GM12878 (cell line): Measurements from ENCODE around the gene PSMB5. TPM values are rescaled to one million over a fixed set of nuclear protein-coding genes. Genes with fewer than 3 reads are reported as not detected.

Source experiments
- ATAC-seq: fragments of 200-7000 bp; cut with Tn5 transposase; 3 replicates; pipeline ENCODE4 v1.9.1; 2020; ENCODE audit warnings: mild to moderate bottlenecking, moderate library complexity
- BruUV-seq: library from RNA; stranded (reverse); fragments of 400-500 nt; replicated peaks from 2 replicates; lab custom pipeline; 2021; lab: Mats Ljungman, UMichigan
- CTCF ChIA-PET: fragments of 300-600 bp; sonication (Branson Sonifier 250); formaldehyde crosslinking; extraction: SDS; loops from one replicate; lab custom pipeline; 2021; ENCODE audit warnings: inconsistent platforms; lab: Yijun Ruan, JAX
- POLR2A ChIA-PET: fragments of 350-600 bp; formaldehyde crosslinking; extraction: SDS; loops from one replicate; lab custom pipeline; 2021; ENCODE audit warnings: inconsistent platforms; lab: Charles Lee
- RAD21 ChIA-PET: fragments of 300-600 bp; sonication (Branson Sonifier 250); formaldehyde crosslinking; loops from one replicate; lab custom pipeline; 2023; ENCODE audit warnings: antibody characterized with exemption; ENCODE audit not compliant: unreplicated experiment; lab: Charles Lee
- SMC1A ChIA-PET: fragments of 300-600 bp; sonication (Branson Sonifier 250); formaldehyde crosslinking; loops from one replicate; lab custom pipeline; 2023; ENCODE audit not compliant: unreplicated experiment, uncharacterized antibody; lab: Charles Lee
- DNase-seq: peaks from one replicate; pipeline ENCODE4 v3.0.0-alpha.2; 2011; ENCODE audit warnings: low read depth, low spot score
- FAIRE-seq: peaks from 3 replicates; lab custom pipeline; 2011; peaks lifted over from hg19 to GRCh38; lab: Jason Lieb, UNC
- H2AFZ ChIP-seq: 2 replicates; pipeline ENCODE4 v1.6.0; 2011; ENCODE audit warnings: low read depth, low read length, control low read depth; ENCODE audit not compliant: control insufficient read depth
- H3K27ac ChIP-seq: 2 replicates; pipeline ENCODE4 v1.5.1; 2011; ENCODE audit warnings: control low read depth; ENCODE audit not compliant: control insufficient read depth, insufficient read depth
- H3K27me3 ChIP-seq, 2 experiments: replicated peaks in 1 of 2; 2 replicates each; pipeline versions ENCODE4 v1.6.0 to v1.6.1; 2011; ENCODE audit warnings: low read length in 1 of 2; ENCODE audit not compliant: control insufficient read depth in 2 of 2, insufficient read depth in 2 of 2
- H3K36me3 ChIP-seq, 2 experiments: 2 replicates each; pipeline ENCODE4 v1.5.1; 2011; ENCODE audit warnings: low read length in 1 of 2; ENCODE audit not compliant: control insufficient read depth in 2 of 2, insufficient read depth in 2 of 2
- H3K4me1 ChIP-seq: 2 replicates; pipeline ENCODE4 v1.6.1; 2011; ENCODE audit warnings: mild to moderate bottlenecking, low read length, moderate library complexity, mixed read lengths; ENCODE audit not compliant: control insufficient read depth, insufficient read depth
- H3K4me2 ChIP-seq: 2 replicates; pipeline ENCODE4 v1.6.0; 2011; ENCODE audit warnings: control low read depth; ENCODE audit not compliant: control insufficient read depth, insufficient read depth
- H3K4me3 ChIP-seq: fragments of 200-600 bp; sonication (generic); 2 replicates; pipeline ENCODE4 v1.5.1; 2016
- H3K79me2 ChIP-seq: 2 replicates; pipeline ENCODE4 v1.6.0; 2011; ENCODE audit warnings: low read length; ENCODE audit not compliant: control insufficient read depth, insufficient read depth
- H3K9ac ChIP-seq: 2 replicates; pipeline ENCODE4 v1.8.0; 2011; ENCODE audit warnings: low read length, control low read depth, mixed read lengths; ENCODE audit not compliant: control insufficient read depth, insufficient read depth
- H3K9me3 ChIP-seq: replicated peaks from 3 replicates; pipeline ENCODE4 v1.5.1; 2011; ENCODE audit warnings: mild to moderate bottlenecking, low read length; ENCODE audit not compliant: control insufficient read depth, insufficient read depth
- H4K20me1 ChIP-seq: 2 replicates; pipeline ENCODE4 v1.6.0; 2011; ENCODE audit not compliant: control insufficient read depth, insufficient read depth
- BRCA1 ChIP-seq: IDR thresholded peaks from 2 replicates; pipeline ENCODE4 v1.6.1; 2011; ENCODE audit warnings: low read depth, low read length, improper control_type of control experiment
- CREB1 ChIP-seq: IDR thresholded peaks from 2 replicates; pipeline ENCODE4 v1.6.1; 2012; ENCODE audit warnings: low read depth, mild to moderate bottlenecking, inconsistent platforms
- DPF2 ChIP-seq: fragments of 450-650 bp; IDR thresholded peaks from 2 replicates; pipeline ENCODE4 v1.6.1; 2017; ENCODE audit warnings: mild to moderate bottlenecking
- FOXM1 ChIP-seq: IDR thresholded peaks from 2 replicates; pipeline ENCODE4 v1.6.1; 2012; ENCODE audit warnings: low read depth, mild to moderate bottlenecking, inconsistent platforms, low read length, moderate library complexity
- MEF2A ChIP-seq: IDR thresholded peaks from 2 replicates; pipeline ENCODE4 v1.6.1; 2011; ENCODE audit warnings: low read depth, mild to moderate bottlenecking, low read length, moderate library complexity; ENCODE audit not compliant: insufficient read depth
- MXI1 ChIP-seq: fragments of 150-350 bp; IDR thresholded peaks from 2 replicates; pipeline ENCODE4 v1.6.1; 2011; ENCODE audit warnings: low read depth, mild to moderate bottlenecking, inconsistent platforms, low read length, improper control_type of control experiment
- NR2F1 ChIP-seq: fragments of 450-650 bp; conservative IDR thresholded peaks from 2 replicates; pipeline ENCODE4 v1.6.1; 2017; ENCODE audit warnings: mild to moderate bottlenecking
- POU2F2 ChIP-seq: IDR thresholded peaks from 3 replicates; pipeline ENCODE4 v1.6.1; 2011; ENCODE audit warnings: low read depth, mild to moderate bottlenecking, low read length, borderline replicate concordance
- RELA ChIP-seq: fragments of 450-650 bp; IDR thresholded peaks from 2 replicates; pipeline ENCODE4 v1.8.0; 2014; ENCODE audit warnings: borderline replicate concordance; ENCODE audit not compliant: partially characterized antibody
- SMAD5 ChIP-seq: IDR thresholded peaks from 2 replicates; pipeline ENCODE4 v1.6.1; 2016; ENCODE audit warnings: antibody characterized with exemption, low read depth
- SPI1 ChIP-seq: IDR thresholded peaks from 2 replicates; pipeline ENCODE4 v1.6.1; 2011; ENCODE audit warnings: low read depth, mild to moderate bottlenecking, low read length, moderate library complexity, borderline replicate concordance; ENCODE audit not compliant: insufficient read depth
- SUZ12 ChIP-seq: fragments of 200-600 bp; sonication (generic); IDR thresholded peaks from one replicate; pipeline ENCODE4 v1.6.1; 2018; ENCODE audit warnings: antibody characterized with exemption, mild to moderate bottlenecking; ENCODE audit not compliant: unreplicated experiment
- TAF1 ChIP-seq: IDR thresholded peaks from 2 replicates; pipeline ENCODE4 v1.6.1; 2011; ENCODE audit warnings: mild to moderate bottlenecking, low read depth, low read length, borderline replicate concordance
- TCF7 ChIP-seq: IDR thresholded peaks from 2 replicates; pipeline ENCODE4 v1.6.1; 2014; ENCODE audit warnings: antibody characterized with exemption, borderline replicate concordance
- ZNF217 ChIP-seq: fragments of 450-650 bp; IDR thresholded peaks from 2 replicates; pipeline ENCODE4 v1.6.1; 2017; ENCODE audit warnings: antibody characterized with exemption, mild to moderate bottlenecking
- WGBS: methylation state at CpG from one replicate; pipeline ENCODE4 v1.1.6; 2016; ENCODE audit warnings: low lambda C conversion rate; ENCODE audit not compliant: insufficient replicate concordance, insufficient coverage; ENCODE audit errors: missing lambda C conversion rate; 5-methylcytosine and 5-hydroxymethylcytosine counted together
- in situ Hi-C: fragments of 300-500 bp; cut with MboI; formaldehyde crosslinking; loops from 9 replicates; pipeline ENCODE4 v1.14.3; 2018; ENCODE audit warnings: mixed read lengths
- intact Hi-C: fragments of 100-400 bp; cut with micrococcal nuclease; formaldehyde crosslinking; loops from one replicate; pipeline ENCODE4 v1.14.2; 2022; ENCODE audit not compliant: unreplicated experiment
- polyA plus RNA-seq, 11 experiments: library from polyadenylated mRNA; depleted of rRNA in 4 of 11; unstranded in 6 of 11; stranded (reverse) in 5 of 11; fragments of >200 nt; fragmentation: Nextera tagmentation in 4 of 11; fragmentation: Illumina TruSeq in 1 of 11; extraction: Ambion mirVana in 4 of 11; extraction: Trizol in 1 of 11; gene quantifications; 1 replicate in 1 of 11; 2 replicates in 10 of 11; pipeline versions ENCODE4 v1.2.1 to v1.2.3, GENCODE V29; 2011 to 2016; ENCODE audit warnings: inconsistent platforms in 2 of 11, missing spikeins in 2 of 11, low read depth in 1 of 11
- total RNA-seq, 4 experiments: library from RNA; depleted of rRNA in 3 of 4; stranded (reverse); fragments of >200 nt in 3 of 4; fragmentation: Illumina TruSeq in 1 of 4; extraction: Trizol in 1 of 4; gene quantifications; 2 replicates each; pipeline versions ENCODE4 v1.2.1 to v1.2.3, GENCODE V29; 2013 to 2021
- TF ChIP-seq, protein P1 (sequence below): fragments of 450-650 bp; IDR thresholded peaks from 2 replicates; pipeline ENCODE4 v1.6.1; 2017; ENCODE audit warnings: mild to moderate bottlenecking
- TF ChIP-seq, protein P2 (sequence below): fragments of 450-650 bp; IDR thresholded peaks from 2 replicates; pipeline ENCODE4 v1.6.1; 2017; ENCODE audit warnings: antibody characterized with exemption, mild to moderate bottlenecking, moderate library complexity
- TF ChIP-seq, protein P3 (sequence below): IDR thresholded peaks from 2 replicates; pipeline ENCODE4 v1.6.1; 2011; ENCODE audit warnings: mild to moderate bottlenecking, low read depth, low read length, moderate library complexity; ENCODE audit not compliant: insufficient replicate concordance

PSMB5 gene
- total and polyA plus RNA-seq, 10 of the 15 experiments (the other 5 are each of a cell fraction or from before 2014, with no cell fraction given): 84.5 to 802 (median 144) TPM

DNA sequence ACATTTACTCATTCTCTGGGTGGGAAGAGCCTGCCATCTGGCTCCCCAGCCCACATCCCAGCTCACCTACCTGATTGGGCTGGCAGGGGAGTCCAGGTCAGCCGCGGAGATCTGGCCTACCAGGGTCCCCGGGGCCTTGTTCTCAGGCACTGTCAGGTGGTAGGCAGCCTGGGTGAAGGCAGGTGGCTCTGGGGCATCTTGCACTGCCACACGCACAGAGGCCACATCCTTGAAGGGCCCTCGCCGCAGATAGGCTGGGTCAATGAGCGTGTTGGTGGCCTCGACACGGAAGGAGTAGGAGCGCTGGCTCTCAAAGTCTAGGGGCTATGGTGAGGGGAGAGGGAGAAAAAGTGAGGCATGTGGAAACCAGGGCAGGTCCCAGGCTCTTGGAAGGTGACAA, 18.7 kb upstream of the PSMB5 start (continued):
- TF ChIP-seq, protein P1, sequence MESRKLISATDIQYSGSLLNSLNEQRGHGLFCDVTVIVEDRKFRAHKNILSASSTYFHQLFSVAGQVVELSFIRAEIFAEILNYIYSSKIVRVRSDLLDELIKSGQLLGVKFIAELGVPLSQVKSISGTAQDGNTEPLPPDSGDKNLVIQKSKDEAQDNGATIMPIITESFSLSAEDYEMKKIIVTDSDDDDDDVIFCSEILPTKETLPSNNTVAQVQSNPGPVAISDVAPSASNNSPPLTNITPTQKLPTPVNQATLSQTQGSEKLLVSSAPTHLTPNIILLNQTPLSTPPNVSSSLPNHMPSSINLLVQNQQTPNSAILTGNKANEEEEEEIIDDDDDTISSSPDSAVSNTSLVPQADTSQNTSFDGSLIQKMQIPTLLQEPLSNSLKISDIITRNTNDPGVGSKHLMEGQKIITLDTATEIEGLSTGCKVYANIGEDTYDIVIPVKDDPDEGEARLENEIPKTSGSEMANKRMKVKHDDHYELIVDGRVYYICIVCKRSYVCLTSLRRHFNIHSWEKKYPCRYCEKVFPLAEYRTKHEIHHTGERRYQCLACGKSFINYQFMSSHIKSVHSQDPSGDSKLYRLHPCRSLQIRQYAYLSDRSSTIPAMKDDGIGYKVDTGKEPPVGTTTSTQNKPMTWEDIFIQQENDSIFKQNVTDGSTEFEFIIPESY: no peak
- TF ChIP-seq BRCA1 (no peak), CREB1 (no peak), TCF7 (no peak), POU2F2 (no peak), SPI1 (no peak)
- TF ChIP-seq, protein P2, sequence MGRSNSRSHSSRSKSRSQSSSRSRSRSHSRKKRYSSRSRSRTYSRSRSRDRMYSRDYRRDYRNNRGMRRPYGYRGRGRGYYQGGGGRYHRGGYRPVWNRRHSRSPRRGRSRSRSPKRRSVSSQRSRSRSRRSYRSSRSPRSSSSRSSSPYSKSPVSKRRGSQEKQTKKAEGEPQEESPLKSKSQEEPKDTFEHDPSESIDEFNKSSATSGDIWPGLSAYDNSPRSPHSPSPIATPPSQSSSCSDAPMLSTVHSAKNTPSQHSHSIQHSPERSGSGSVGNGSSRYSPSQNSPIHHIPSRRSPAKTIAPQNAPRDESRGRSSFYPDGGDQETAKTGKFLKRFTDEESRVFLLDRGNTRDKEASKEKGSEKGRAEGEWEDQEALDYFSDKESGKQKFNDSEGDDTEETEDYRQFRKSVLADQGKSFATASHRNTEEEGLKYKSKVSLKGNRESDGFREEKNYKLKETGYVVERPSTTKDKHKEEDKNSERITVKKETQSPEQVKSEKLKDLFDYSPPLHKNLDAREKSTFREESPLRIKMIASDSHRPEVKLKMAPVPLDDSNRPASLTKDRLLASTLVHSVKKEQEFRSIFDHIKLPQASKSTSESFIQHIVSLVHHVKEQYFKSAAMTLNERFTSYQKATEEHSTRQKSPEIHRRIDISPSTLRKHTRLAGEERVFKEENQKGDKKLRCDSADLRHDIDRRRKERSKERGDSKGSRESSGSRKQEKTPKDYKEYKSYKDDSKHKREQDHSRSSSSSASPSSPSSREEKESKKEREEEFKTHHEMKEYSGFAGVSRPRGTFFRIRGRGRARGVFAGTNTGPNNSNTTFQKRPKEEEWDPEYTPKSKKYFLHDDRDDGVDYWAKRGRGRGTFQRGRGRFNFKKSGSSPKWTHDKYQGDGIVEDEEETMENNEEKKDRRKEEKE: no peak

DNA sequence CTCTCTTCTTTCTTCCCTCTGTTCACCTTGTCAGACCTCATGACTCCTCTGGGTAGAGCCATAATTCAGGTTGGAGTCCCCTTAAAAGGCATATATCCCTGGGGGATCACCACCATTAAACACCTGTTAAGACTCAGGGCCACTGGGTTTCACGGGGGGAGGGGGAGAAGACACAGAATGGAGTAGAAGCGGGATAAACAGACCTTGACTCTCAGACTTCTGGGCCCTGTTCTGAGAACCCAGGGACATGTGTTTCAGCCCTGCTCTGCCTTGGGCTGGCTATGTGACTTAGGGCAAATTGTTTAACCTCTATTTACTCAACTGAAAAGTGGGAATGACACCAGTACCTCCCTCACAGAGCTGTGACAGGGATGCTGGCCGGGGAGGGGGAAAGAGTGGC, 18.0 kb upstream of the PSMB5 start:
- ChIA-PET POLR2A (interaction anchor here (1.1 to 2.7 kb wide), 2 partner anchors 46 to 57 kb away, joined by 4 to 8 read pairs; no protein-coding TSS in a partner anchor), RAD21 (interaction anchor here (1.0 to 10.8 kb wide), 4 partner anchors 58 to 80 kb away, joined by 3 to 224 read pairs (median 92); partner anchors contain the start of gene AJUBA), CTCF (interaction anchor here (1.2 to 18.3 kb wide), 4 partner anchors 20 to 60 kb away, joined by 3 to 853 read pairs (median 44); partner anchors contain the start of gene AJUBA), SMC1A (interaction anchor here (0.6 to 8.7 kb wide), 6 partner anchors 10 to 78 kb away, joined by 3 to 156 read pairs (median 4); no protein-coding TSS in a partner anchor)
- H3K79me2 ChIP-seq: no peaks in the 10 kb centered on the region
- no peak for TF ChIP-seq MEF2A
- TF ChIP-seq NR2F1: no peak
- no peak for TF ChIP-seq RELA
- TF ChIP-seq SUZ12: no peak
- TF ChIP-seq, protein P3, sequence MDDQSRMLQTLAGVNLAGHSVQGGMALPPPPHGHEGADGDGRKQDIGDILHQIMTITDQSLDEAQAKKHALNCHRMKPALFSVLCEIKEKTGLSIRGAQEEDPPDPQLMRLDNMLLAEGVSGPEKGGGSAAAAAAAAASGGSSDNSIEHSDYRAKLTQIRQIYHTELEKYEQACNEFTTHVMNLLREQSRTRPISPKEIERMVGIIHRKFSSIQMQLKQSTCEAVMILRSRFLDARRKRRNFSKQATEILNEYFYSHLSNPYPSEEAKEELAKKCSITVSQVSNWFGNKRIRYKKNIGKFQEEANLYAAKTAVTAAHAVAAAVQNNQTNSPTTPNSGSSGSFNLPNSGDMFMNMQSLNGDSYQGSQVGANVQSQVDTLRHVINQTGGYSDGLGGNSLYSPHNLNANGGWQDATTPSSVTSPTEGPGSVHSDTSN: no peak
- no peak for TF ChIP-seq TAF1
- TF ChIP-seq SMAD5: no peak
- TF ChIP-seq ZNF217: no peak
- no peak for TF ChIP-seq MXI1
- TF ChIP-seq DPF2: no peak
- TF ChIP-seq FOXM1: no peak
- in situ Hi-C loops: loop anchor here (5.0 kb wide), 1 partner anchor 60 kb away; no protein-coding TSS in a partner anchor
- no peaks in the 10 kb centered on the region for H3K27me3 ChIP-seq
- H2AFZ ChIP-seq: no peak overlapping the region
- intact Hi-C loops: no loop called here
- ATAC-seq (no peak), FAIRE-seq (no peak), DNase-seq (no peak)
- BruUV-seq: no TSS peak
- H3K4me3 ChIP-seq: no peak overlapping the region
- 44% methylated on average over 3 of the region's 3 CpGs for WGBS
- H3K4me1 ChIP-seq: peaks cover 12% of the 10 kb centered on the region
- no peak overlapping the region for H3K27ac ChIP-seq
- no peak overlapping the region for H3K4me2 ChIP-seq
- H3K9ac ChIP-seq: no peak overlapping the region
- no peaks in the 10 kb centered on the region for H3K9me3 ChIP-seq
- no peaks in the 10 kb centered on the region for H4K20me1 ChIP-seq
- no peaks in the 10 kb centered on the region for H3K36me3 ChIP-seq
